ENCODE data around the gene MON1B.

The MON1B gene

DNA sequence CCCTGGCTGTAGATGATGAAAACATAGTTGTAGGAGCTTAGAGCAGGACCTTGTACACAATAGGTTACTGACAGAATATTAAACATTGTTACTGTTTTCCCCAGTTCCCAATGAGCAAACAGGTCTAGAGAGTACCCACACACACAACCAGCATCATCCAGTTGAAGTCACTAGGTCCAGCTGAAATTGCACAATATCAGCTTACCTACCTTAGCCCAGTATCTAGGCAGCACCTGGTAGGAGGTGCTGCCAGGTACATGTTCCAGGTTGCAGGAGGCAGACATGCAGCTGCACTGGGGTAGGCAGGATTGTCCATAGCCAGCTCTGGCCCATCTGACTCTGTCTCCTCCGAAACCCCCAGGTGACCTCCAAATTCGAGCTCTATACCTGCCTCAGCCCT, 6.8 kb downstream of the MON1B start:
- Histone ChIP-seq H3K79me2 (ENCODE audit: insufficient read depth, low read length) (no peaks in the 10 kb centered on the region; the same call in 1 of the 2 replicates), H3K36me3 (ENCODE audit: insufficient read depth, low read length) (peaks cover 66% of the 10 kb centered on the region), H4K20me1 (ENCODE audit: insufficient read depth, low read length) (no peaks in the 10 kb centered on the region), H3K4me1 (ENCODE audit: insufficient read depth, low read length, severe bottlenecking) (peaks cover under 1% of the 10 kb centered on the region), H3K4me2 (ENCODE audit: low read length) (no peak overlapping the region), H3K9me2 (ENCODE audit: low read depth, low read length) (no peaks in the 10 kb centered on the region), H2AFZ (ENCODE audit: low read length) (no peak overlapping the region), H3F3A (ENCODE audit: insufficient read depth, low read length) (no peaks in the 10 kb centered on the region), H3K9ac (ENCODE audit: low read length) (no peak overlapping the region), H3K4me3 (ENCODE audit: low read depth, low read length, poor library complexity, severe bottlenecking) (no peak overlapping the region), H3K9me3 (ENCODE audit: low read length) (no peaks in the 10 kb centered on the region), H3K27me3 (ENCODE audit: insufficient read depth, low read length) (no peaks in the 10 kb centered on the region), H3K27ac (ENCODE audit: low read depth, low read length, poor library complexity, severe bottlenecking) (no peak overlapping the region)
- TF ChIP-seq EZH2 (IDR thresholded peaks at IDR 0.05; ENCODE audit: borderline replicate concordance, low read length) = no peak
- TF ChIP-seq, protein P1, sequence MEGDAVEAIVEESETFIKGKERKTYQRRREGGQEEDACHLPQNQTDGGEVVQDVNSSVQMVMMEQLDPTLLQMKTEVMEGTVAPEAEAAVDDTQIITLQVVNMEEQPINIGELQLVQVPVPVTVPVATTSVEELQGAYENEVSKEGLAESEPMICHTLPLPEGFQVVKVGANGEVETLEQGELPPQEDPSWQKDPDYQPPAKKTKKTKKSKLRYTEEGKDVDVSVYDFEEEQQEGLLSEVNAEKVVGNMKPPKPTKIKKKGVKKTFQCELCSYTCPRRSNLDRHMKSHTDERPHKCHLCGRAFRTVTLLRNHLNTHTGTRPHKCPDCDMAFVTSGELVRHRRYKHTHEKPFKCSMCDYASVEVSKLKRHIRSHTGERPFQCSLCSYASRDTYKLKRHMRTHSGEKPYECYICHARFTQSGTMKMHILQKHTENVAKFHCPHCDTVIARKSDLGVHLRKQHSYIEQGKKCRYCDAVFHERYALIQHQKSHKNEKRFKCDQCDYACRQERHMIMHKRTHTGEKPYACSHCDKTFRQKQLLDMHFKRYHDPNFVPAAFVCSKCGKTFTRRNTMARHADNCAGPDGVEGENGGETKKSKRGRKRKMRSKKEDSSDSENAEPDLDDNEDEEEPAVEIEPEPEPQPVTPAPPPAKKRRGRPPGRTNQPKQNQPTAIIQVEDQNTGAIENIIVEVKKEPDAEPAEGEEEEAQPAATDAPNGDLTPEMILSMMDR (IDR thresholded peaks at IDR 0.05; ENCODE audit: low read length) = no peak

DNA sequence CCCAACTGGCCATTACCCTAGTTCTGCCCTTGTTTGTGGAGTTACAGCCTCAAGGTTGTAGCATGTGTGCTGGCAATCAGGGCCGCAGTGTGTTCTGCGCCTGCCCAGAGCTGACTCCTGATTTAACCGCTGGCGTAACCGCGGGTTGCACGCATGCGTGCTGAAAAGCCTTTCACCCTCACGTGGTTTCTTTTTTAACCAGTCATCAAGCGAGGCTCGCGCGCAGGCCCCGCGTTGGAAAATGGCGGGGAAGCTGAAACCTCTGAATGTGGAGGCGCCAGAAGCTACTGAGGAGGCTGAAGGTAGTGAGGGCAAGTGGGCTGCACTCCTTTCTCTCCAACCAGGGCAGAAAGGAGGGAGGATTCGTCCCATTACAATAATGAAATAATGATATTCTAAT, 8.2 kb downstream of the MON1B start, which contains the start of gene SYCE1L:
Gene SYCE1L (plus strand): TSS at position 198 of the 400 bp plus-strand sequence. CDS start 44 bp downstream, at position 242.
- Histone ChIP-seq H3K36me3 (ENCODE audit: insufficient read depth, low read length) (peaks cover 53% of the 10 kb centered on the region), H4K20me1 (ENCODE audit: insufficient read depth, low read length) (no peaks in the 10 kb centered on the region), H3K4me1 (ENCODE audit: insufficient read depth, low read length, severe bottlenecking) (no peaks in the 10 kb centered on the region), H3K27me3 (ENCODE audit: insufficient read depth, low read length) (no peaks in the 10 kb centered on the region), H3K79me2 (ENCODE audit: insufficient read depth, low read length) (no peaks in the 10 kb centered on the region), H3K4me3 (ENCODE audit: low read depth, low read length, poor library complexity, severe bottlenecking) (no peak within 1 kb of the TSS), H3K9ac (ENCODE audit: low read length) (no peak within 1 kb of the TSS), H2AFZ (ENCODE audit: low read length) (no peak within 1 kb of the TSS), H3K9me2 (ENCODE audit: low read depth, low read length) (no peaks in the 10 kb centered on the region), H3K4me2 (ENCODE audit: low read length) (no peak within 1 kb of the TSS), H3F3A (ENCODE audit: insufficient read depth, low read length) (no peaks in the 10 kb centered on the region), H3K27ac (ENCODE audit: low read depth, low read length, poor library complexity, severe bottlenecking) (no peak within 1 kb of the TSS), H3K9me3 (ENCODE audit: low read length) (no peaks in the 10 kb centered on the region)
- no peak for TF ChIP-seq EZH2 (IDR thresholded peaks at IDR 0.05; ENCODE audit: borderline replicate concordance, low read length)
- TF ChIP-seq, protein P1 (IDR thresholded peaks at IDR 0.05; ENCODE audit: low read length) = no peak

DNA sequence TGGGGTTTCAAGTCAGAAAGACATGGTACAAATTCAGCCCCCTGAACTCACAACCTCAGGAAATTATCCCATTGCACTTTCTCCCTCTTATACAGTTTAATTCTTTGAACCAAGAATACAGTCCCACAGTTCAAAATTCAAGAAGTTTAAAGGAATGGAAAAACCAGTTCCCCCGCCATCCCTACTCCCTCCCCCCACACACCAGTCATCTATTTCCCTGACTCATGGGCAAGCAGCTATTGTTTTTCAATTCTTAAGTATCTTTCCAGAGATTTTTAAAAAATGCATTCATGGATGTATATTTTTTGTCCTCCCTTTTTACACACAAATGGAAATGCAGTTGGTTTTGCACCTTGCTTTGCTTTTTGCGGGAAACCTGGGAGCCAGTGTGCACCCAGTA, 15.5 kb downstream of the MON1B start:
- no peak overlapping the region for H3K4me3 ChIP-seq (ENCODE audit: low read depth, low read length, poor library complexity, severe bottlenecking)
- H3K79me2 ChIP-seq (ENCODE audit: insufficient read depth, low read length) = no peaks in the 10 kb centered on the region
- no peaks in the 10 kb centered on the region for H3K4me1 ChIP-seq (ENCODE audit: insufficient read depth, low read length, severe bottlenecking)
- no peak overlapping the region for H3K9ac ChIP-seq (ENCODE audit: low read length)
- H3K36me3 ChIP-seq (ENCODE audit: insufficient read depth, low read length) = no peaks in the 10 kb centered on the region
- H2AFZ ChIP-seq (ENCODE audit: low read length) = no peak overlapping the region
- H3K9me2 ChIP-seq (ENCODE audit: low read depth, low read length) = no peaks in the 10 kb centered on the region
- no peaks in the 10 kb centered on the region for H3F3A ChIP-seq (ENCODE audit: insufficient read depth, low read length)
- TF ChIP-seq EZH2 (IDR thresholded peaks at IDR 0.05; ENCODE audit: borderline replicate concordance, low read length) = no peak
- TF ChIP-seq, protein P1 (IDR thresholded peaks at IDR 0.05; ENCODE audit: low read length) = no peak
- H4K20me1 ChIP-seq (ENCODE audit: insufficient read depth, low read length) = no peaks in the 10 kb centered on the region
- no peaks in the 10 kb centered on the region for H3K27me3 ChIP-seq (ENCODE audit: insufficient read depth, low read length)
- no peaks in the 10 kb centered on the region for H3K9me3 ChIP-seq (ENCODE audit: low read length)
- no peak overlapping the region for H3K27ac ChIP-seq (ENCODE audit: low read depth, low read length, poor library complexity, severe bottlenecking)
- H3K4me2 ChIP-seq (ENCODE audit: low read length) = no peak overlapping the region

All from OCI-LY1 (cell line).